Natural killer cell (primary cell): Measurements from ENCODE around the gene GSN. TPM values are rescaled to one million over a fixed set of nuclear protein-coding genes. Genes with fewer than 3 reads are reported as not detected.

Experiments
- ATAC-seq, 3 donors: fragments of 150-1000 bp in 2 of 3; fragments of 200-7000 bp in 1 of 3; cut with Tn5 transposase; 1 replicate in 1 of 3; 2 replicates in 2 of 3; pipeline ENCODE4 v1.10.0; 2021; ENCODE audit warnings: mild to moderate bottlenecking in 2 of 3, moderate library complexity in 2 of 3
- DNase-seq, 2 donors: peaks; one replicate each; pipeline versions ENCODE4 v3.0.0 to v3.0.0-alpha.2; 2013 to 2021; ENCODE audit warnings: mixed read lengths in 1 of 2
- H3K27ac ChIP-seq: one replicate; pipeline ENCODE4 v1.5.1; 2013; ENCODE audit warnings: mild to moderate bottlenecking, low read length
- H3K27me3 ChIP-seq: one replicate; pipeline ENCODE4 v1.6.1; 2013; ENCODE audit warnings: low read length; ENCODE audit not compliant: control insufficient read depth, insufficient read depth
- H3K36me3 ChIP-seq: one replicate; pipeline ENCODE4 v1.6.1; 2013; ENCODE audit warnings: low read length; ENCODE audit not compliant: control insufficient read depth, insufficient read depth
- H3K4me1 ChIP-seq: one replicate; pipeline ENCODE4 v1.6.1; 2013; ENCODE audit warnings: low read length; ENCODE audit not compliant: control insufficient read depth, insufficient read depth
- H3K4me3 ChIP-seq: one replicate; pipeline ENCODE4 v1.5.1; 2013; ENCODE audit warnings: low read length
- H3K9me3 ChIP-seq: one replicate; pipeline ENCODE4 v1.6.1; 2013; ENCODE audit warnings: low read length; ENCODE audit not compliant: control insufficient read depth, insufficient read depth
- H3K27ac Mint-ChIP-seq, 2 donors: one replicate each; pipeline ENCODE4 v1.8.0; 2022; ENCODE audit warnings: mild to moderate bottlenecking in 2 of 2, mixed read lengths in 2 of 2, moderate library complexity in 1 of 2
- H3K27me3 Mint-ChIP-seq, 2 donors: one replicate each; pipeline ENCODE4 v1.8.0; 2022; ENCODE audit warnings: low read depth in 2 of 2, mixed read lengths in 2 of 2
- H3K36me3 Mint-ChIP-seq: one replicate; pipeline ENCODE4 v1.8.0; 2022; ENCODE audit warnings: mixed read lengths
- H3K4me1 Mint-ChIP-seq, 2 donors: one replicate each; pipeline ENCODE4 v1.8.0; 2022; ENCODE audit warnings: mixed read lengths in 2 of 2
- H3K4me3 Mint-ChIP-seq: one replicate; pipeline ENCODE4 v1.8.0; 2022; ENCODE audit warnings: mild to moderate bottlenecking, moderate library complexity, mixed read lengths
- H3K9me3 Mint-ChIP-seq, 2 donors: one replicate each; pipeline ENCODE4 v1.8.0; 2022; ENCODE audit warnings: mixed read lengths in 2 of 2
- WGBS: methylation state at CpG from one replicate; pipeline ENCODE4 v1.1.7; 2013; ENCODE audit warnings: missing lambda C conversion rate; ENCODE audit not compliant: insufficient coverage; 5-methylcytosine and 5-hydroxymethylcytosine counted together
- intact Hi-C: fragments of 100-400 bp; cut with micrococcal nuclease; formaldehyde crosslinking; loops from one replicate; pipeline ENCODE4 v1.14.2; 2022
- total RNA-seq, 4 donors: library from RNA; stranded (reverse); fragments of 120-200 nt in 1 of 4; gene quantifications; one replicate each; pipeline versions ENCODE4 v1.2.3 to v1.2.4, GENCODE V29; 2013 to 2022
- TF ChIP-seq, protein P1 (sequence below): fragments of 200-600 bp; IDR thresholded peaks from one replicate; pipeline ENCODE4 v1.8.0; 2022; ENCODE audit warnings: antibody characterized with exemption

The GSN gene
- total RNA-seq, 3 donors from 2014 or later (not counting 1 experiment from before 2014, with no cell fraction given): 92.9 to 103 (median 103) TPM

DNA sequence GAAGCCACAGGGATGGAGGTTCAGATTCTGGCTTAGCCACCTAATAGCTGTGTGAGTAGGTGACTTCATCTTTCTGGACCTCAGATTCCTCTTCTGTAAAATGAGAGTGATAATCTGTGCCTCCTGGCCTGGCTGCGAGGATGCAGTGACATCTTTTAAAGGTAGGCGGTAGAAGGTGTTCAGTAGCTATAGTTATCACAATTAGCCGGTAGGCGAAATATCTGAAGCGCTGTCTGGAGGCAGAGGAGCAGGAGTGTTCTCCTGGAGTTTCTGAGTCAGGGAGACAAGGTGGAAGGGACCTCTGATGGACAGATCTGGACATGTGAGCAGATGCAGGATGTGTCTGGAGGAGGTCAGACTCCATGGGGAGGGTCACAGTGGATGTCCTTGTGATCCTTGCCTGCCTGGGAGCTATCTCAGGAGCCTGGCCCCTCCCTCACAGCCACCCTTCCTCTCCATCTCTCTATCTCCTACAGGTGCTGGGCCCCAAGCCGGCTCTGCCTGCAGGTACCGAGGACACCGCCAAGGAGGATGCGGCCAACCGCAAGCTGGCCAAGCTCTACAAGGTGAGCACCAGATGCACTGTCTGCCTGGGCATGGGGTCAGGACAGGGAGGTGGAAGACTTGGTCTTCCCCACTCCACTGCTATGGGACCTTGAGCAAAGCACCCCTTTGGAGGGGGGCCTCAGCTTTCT, 45.6 kb downstream of the GSN start:
- intact Hi-C loops: no loop called here
- TF ChIP-seq, protein P1, sequence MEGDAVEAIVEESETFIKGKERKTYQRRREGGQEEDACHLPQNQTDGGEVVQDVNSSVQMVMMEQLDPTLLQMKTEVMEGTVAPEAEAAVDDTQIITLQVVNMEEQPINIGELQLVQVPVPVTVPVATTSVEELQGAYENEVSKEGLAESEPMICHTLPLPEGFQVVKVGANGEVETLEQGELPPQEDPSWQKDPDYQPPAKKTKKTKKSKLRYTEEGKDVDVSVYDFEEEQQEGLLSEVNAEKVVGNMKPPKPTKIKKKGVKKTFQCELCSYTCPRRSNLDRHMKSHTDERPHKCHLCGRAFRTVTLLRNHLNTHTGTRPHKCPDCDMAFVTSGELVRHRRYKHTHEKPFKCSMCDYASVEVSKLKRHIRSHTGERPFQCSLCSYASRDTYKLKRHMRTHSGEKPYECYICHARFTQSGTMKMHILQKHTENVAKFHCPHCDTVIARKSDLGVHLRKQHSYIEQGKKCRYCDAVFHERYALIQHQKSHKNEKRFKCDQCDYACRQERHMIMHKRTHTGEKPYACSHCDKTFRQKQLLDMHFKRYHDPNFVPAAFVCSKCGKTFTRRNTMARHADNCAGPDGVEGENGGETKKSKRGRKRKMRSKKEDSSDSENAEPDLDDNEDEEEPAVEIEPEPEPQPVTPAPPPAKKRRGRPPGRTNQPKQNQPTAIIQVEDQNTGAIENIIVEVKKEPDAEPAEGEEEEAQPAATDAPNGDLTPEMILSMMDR: no peak
- 98% methylated on average over 10 of the region's 10 CpGs for WGBS
- Mint-ChIP-seq H3K27me3 (no peaks in the 10 kb centered on the region), H3K9me3 (no peaks in the 10 kb centered on the region), H3K4me3 (no peak overlapping the region), H3K4me1 (no peaks in the 10 kb centered on the region), H3K27ac (peak overlapping the region in 1 of 2 donors; percentile 69), H3K36me3 (peaks cover 8% of the 10 kb centered on the region)
- no peak overlapping the region for H3K27ac ChIP-seq
- no peaks in the 10 kb centered on the region for H3K27me3 ChIP-seq
- H3K4me3 ChIP-seq: no peak overlapping the region
- ATAC-seq: no peak
- H3K4me1 ChIP-seq: no peaks in the 10 kb centered on the region
- H3K36me3 ChIP-seq: peaks cover 49% of the 10 kb centered on the region
- H3K9me3 ChIP-seq: no peaks in the 10 kb centered on the region
- DNase-seq: no peak

DNA sequence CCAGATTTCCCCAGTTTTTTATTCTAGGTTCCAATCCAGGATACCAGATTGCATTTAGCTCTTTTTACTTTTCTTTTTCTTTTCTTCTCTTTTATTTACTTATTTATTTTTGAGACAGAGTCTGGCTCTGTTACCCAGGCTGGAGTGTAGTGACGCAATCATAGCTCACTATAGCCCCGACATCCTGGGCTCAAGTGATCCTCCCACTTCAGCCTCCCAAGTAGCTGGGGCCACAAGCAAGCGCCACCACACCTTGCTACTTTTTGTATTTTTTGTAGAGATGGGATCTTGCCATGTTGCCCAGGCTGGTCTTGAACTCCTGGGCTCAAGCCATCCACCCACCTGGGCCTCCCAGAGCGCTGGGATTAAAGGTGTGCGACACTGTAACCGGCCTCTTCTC, 48.4 kb downstream of the GSN start:
- Histone ChIP-seq H3K4me1 (peaks cover 15% of the 10 kb centered on the region), H3K9me3 (no peaks in the 10 kb centered on the region), H3K27me3 (no peaks in the 10 kb centered on the region), H3K36me3 (peaks cover 44% of the 10 kb centered on the region), H3K27ac (no peak overlapping the region), H3K4me3 (no peak overlapping the region)
- Mint-ChIP-seq H3K27me3 (no peaks in the 10 kb centered on the region), H3K4me1 (peaks cover 12 to 20% of the 10 kb centered on the region in 2 donors), H3K27ac (no peak overlapping the region), H3K9me3 (no peaks in the 10 kb centered on the region), H3K36me3 (peaks cover 8% of the 10 kb centered on the region), H3K4me3 (no peak overlapping the region)
- intact Hi-C loops: no loop called here
- WGBS: 96% methylated on average over 4 of the region's 6 CpGs
- ATAC-seq (no peak), DNase-seq (no peak)
- TF ChIP-seq, protein P1: no peak

DNA sequence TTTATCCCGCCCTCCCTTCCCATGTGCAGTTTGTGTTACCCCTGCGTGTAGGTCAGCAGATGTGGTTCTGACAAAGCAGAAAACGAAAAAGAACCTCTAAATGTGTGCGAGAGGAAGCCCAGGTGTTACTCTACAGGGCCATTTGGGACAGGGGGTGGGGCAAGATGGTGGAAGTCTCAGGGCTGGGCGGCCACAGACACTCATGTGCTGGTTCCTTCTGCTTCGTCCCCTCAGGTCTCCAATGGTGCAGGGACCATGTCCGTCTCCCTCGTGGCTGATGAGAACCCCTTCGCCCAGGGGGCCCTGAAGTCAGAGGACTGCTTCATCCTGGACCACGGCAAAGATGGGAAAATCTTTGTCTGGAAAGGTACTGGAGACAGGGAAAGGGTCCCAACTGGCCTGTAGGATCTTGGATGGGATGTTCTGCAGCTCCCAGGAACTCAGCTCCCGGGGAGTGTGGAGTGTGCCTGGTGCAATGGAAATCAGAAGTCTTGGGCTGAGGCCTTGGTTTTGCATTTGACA, 49.0 kb downstream of the GSN start:
- no peak overlapping the region for H3K4me3 ChIP-seq
- H3K36me3 Mint-ChIP-seq: peaks cover 8% of the 10 kb centered on the region
- no peak overlapping the region for H3K4me3 Mint-ChIP-seq
- H3K27ac ChIP-seq: no peak overlapping the region
- no peaks in the 10 kb centered on the region for H3K9me3 ChIP-seq
- H3K27me3 Mint-ChIP-seq: no peaks in the 10 kb centered on the region
- peaks cover 38% of the 10 kb centered on the region for H3K36me3 ChIP-seq
- no peak for ATAC-seq
- DNase-seq: no peak
- 92% methylated on average over 11 of the region's 11 CpGs for WGBS
- H3K4me1 ChIP-seq: peaks cover 15% of the 10 kb centered on the region
- H3K27ac Mint-ChIP-seq: peak overlapping the region; percentile 44 to 45
- TF ChIP-seq, protein P1: no peak
- H3K4me1 Mint-ChIP-seq: peaks cover 14 to 22% of the 10 kb centered on the region in 2 donors
- no peaks in the 10 kb centered on the region for H3K9me3 Mint-ChIP-seq
- no peaks in the 10 kb centered on the region for H3K27me3 ChIP-seq
- intact Hi-C loops: no loop called here
